ENCODE results near the gene FFAR2. TPM values are rescaled to one million over a fixed set of nuclear protein-coding genes. Genes with fewer than 3 reads are reported as not detected.

Gene FFAR2
- total RNA-seq, 1 experiment from 2014 or later = not detected

- no CpG with 5 or more reads among the region's 21 CpGs for WGBS (ENCODE audit: extremely low coverage, insufficient read length, low lambda C conversion rate)
- no peak overlapping the region for H3K9ac ChIP-seq (ENCODE audit: extremely low read depth, insufficient read length, low read length)
- no peak overlapping the region for H3K23ac ChIP-seq (ENCODE audit: insufficient read length, low read depth, low read length)
- no peak overlapping the region for H4K5ac ChIP-seq (ENCODE audit: insufficient read length, low read depth, low read length)
- no peak overlapping the region for H3T11ph ChIP-seq (ENCODE audit: low read length)
- peak; percentile 51 for TF ChIP-seq CTCF (conservative IDR thresholded peaks at IDR 0.05)
- H2AFZ ChIP-seq (ENCODE audit: low read length) = no peak overlapping the region
- no peak overlapping the region for H2BK15ac ChIP-seq (ENCODE audit: low read depth, low read length)
- no peaks in the 10 kb centered on the region for H3K79me1 ChIP-seq (ENCODE audit: insufficient read depth, low read depth, low read length, poor library complexity, severe bottlenecking)
- H2BK12ac ChIP-seq (ENCODE audit: insufficient read length, low read depth, low read length) = no peak overlapping the region
- Mint-ChIP-seq H3K4me1 (peaks cover 4 to 8% of the 10 kb centered on the region in 2 experiments), H3K27me3 (ENCODE audit: low read depth) (peaks cover 6% of the 10 kb centered on the region), H3K36me3 (ENCODE audit: insufficient read depth in 1 of 3, low read depth in 3 of 3) (no peaks in the 10 kb centered on the region), H3K9me3 (no peaks in the 10 kb centered on the region), H3K27ac (no peak overlapping the region), H3K4me3 (no peak overlapping the region)
- H3K23me2 ChIP-seq (ENCODE audit: insufficient read length, low read depth, low read length, poor library complexity, severe bottlenecking) = no peaks in the 10 kb centered on the region
- H3K18ac ChIP-seq (ENCODE audit: insufficient read length, low read depth, low read length) = no peak overlapping the region
- H2AK5ac ChIP-seq (ENCODE audit: insufficient read length, low read length) = no peak overlapping the region
- H2BK20ac ChIP-seq (ENCODE audit: low read depth, low read length, poor library complexity, severe bottlenecking) = no peak overlapping the region
- H3K56ac ChIP-seq (ENCODE audit: insufficient read length, low read depth, low read length) = no peak overlapping the region
- H4K91ac ChIP-seq (ENCODE audit: insufficient read length, low read depth, low read length) = no peak overlapping the region
- no peaks in the 10 kb centered on the region for H3K27me3 ChIP-seq (ENCODE audit: insufficient read depth, low read length)
- H3K9me3 ChIP-seq (ENCODE audit: control insufficient read depth, low read depth, low read length) = no peaks in the 10 kb centered on the region
- no peak overlapping the region for H2BK5ac ChIP-seq (ENCODE audit: insufficient read length, low read length)
- no peak overlapping the region for H3K14ac ChIP-seq (ENCODE audit: insufficient read depth, low read length)
- no peak overlapping the region for H4K8ac ChIP-seq (replicated peaks; ENCODE audit: insufficient read length, low read depth, low read length)
- no peak overlapping the region for H3K4me2 ChIP-seq (ENCODE audit: insufficient read depth, insufficient read length, low read length)
- H4K20me1 ChIP-seq (ENCODE audit: control insufficient read depth, insufficient read depth, insufficient read length) = no peaks in the 10 kb centered on the region
- H3K79me2 ChIP-seq (ENCODE audit: insufficient read depth, low read length) = no peaks in the 10 kb centered on the region
- no peaks in the 10 kb centered on the region for H3K4me1 ChIP-seq (ENCODE audit: insufficient read depth, low read length)
- H3K27ac ChIP-seq (ENCODE audit: insufficient read length, low read depth, low read length) = no peak overlapping the region
- no peak overlapping the region for H3K4ac ChIP-seq (ENCODE audit: low read depth, low read length)
- no peak overlapping the region for H2BK120ac ChIP-seq (ENCODE audit: low read depth, low read length, poor library complexity, severe bottlenecking)
- DNase-seq = no peak
Measured at GRCh38 chr19:35478794-35479677, 31.0 kb downstream of the FFAR2 start.

Measured in H9 (cell line).